ENCODE results near the gene PPP1R13L. TPM values are rescaled to one million over a fixed set of nuclear protein-coding genes. Genes with fewer than 3 reads are reported as not detected.

Gene PPP1R13L
- total RNA-seq, 4 donors from 2014 or later = 13.7 to 20.0 (median 15.6) TPM

GRCh38 chr19:45333609-45334303 is 71.1 kb downstream of the PPP1R13L start:
- no peak for TF ChIP-seq CTCF (IDR thresholded peaks at IDR 0.05)
- ATAC-seq (ENCODE audit: low FRiP score) (no peak), DNase-seq (ENCODE audit: low spot score) (no peak)

GRCh38 chr19:45331411-45331810 is 73.5 kb downstream of the PPP1R13L start:
- ATAC-seq (ENCODE audit: low FRiP score) (no peak), DNase-seq (ENCODE audit: low spot score) (no peak)
- no peak for TF ChIP-seq CTCF (IDR thresholded peaks at IDR 0.05)

Small RNAs within 50 kb of the gene (small RNA-seq; reads per million reads assigned to genes)
- gene MIR6088 = not detected

Other genes starting within 250 kb of the PPP1R13L start
- under 1 TPM in 2 of 4 donors, not detected in 2; 0.19 to 0.72 TPM for gene NKPD1, start 244.1 kb downstream of the PPP1R13L start, total RNA-seq
- 10 to 100 TPM; 20.8 to 30.4 (median 23.8) TPM for gene TRAPPC6A, start 226.8 kb downstream of the PPP1R13L start, total RNA-seq
- gene BLOC1S3, start 226.3 kb downstream of the PPP1R13L start, total RNA-seq = 10 to 100 TPM in 1 of 4 donors, 1 to 10 TPM in 3; 6.4 to 13.1 (median 8.2) TPM
- 1 to 10 TPM; 1.4 to 4.1 (median 2.7) TPM for gene EXOC3L2, start 159.7 kb downstream of the PPP1R13L start, total RNA-seq
- 10 to 100 TPM; 10.6 to 14.8 (median 12.0) TPM for gene MARK4, start 153.8 kb downstream of the PPP1R13L start, total RNA-seq
- gene CKM, start 82.2 kb downstream of the PPP1R13L start, total RNA-seq = not detected
- 1 to 10 TPM in 1 of 4 donors, under 1 TPM in 1, not detected in 2; 0.36 to 2.0 TPM for gene KLC3, start 64.3 kb downstream of the PPP1R13L start, total RNA-seq
- gene ERCC2, start 34.5 kb downstream of the PPP1R13L start, total RNA-seq = 10 to 100 TPM in 1 of 4 donors, 1 to 10 TPM in 3; 7.1 to 11.2 (median 8.4) TPM
- gene POLR1G, start 1.6 kb upstream of the PPP1R13L start, total RNA-seq = 10 to 100 TPM in 1 of 4 donors, 1 to 10 TPM in 3; 5.2 to 29.8 (median 6.3) TPM
- gene ERCC1, start 18.8 kb upstream of the PPP1R13L start, total RNA-seq = 10 to 100 TPM; 63.7 to 93.8 (median 76.5) TPM
- gene FOSB, start 62.9 kb upstream of the PPP1R13L start, total RNA-seq = 100 to 1,000 TPM; 306 to 713 (median 395) TPM
- 1 to 10 TPM; 3.8 to 9.4 (median 7.0) TPM for gene RTN2, start 92.0 kb upstream of the PPP1R13L start, total RNA-seq
- gene PPM1N, start 93.4 kb upstream of the PPP1R13L start, total RNA-seq = 1 to 10 TPM; 1.9 to 3.8 (median 2.9) TPM
- 100 to 1,000 TPM in 1 of 4 donors, 10 to 100 TPM in 3; 47.0 to 132 (median 68.7) TPM for gene VASP, start 102.4 kb upstream of the PPP1R13L start, total RNA-seq
- 10 to 100 TPM in 2 of 4 donors, 1 to 10 TPM in 2; 6.3 to 15.5 (median 11.1) TPM for gene OPA3, start 179.7 kb upstream of the PPP1R13L start, total RNA-seq
- gene GPR4, start 197.1 kb upstream of the PPP1R13L start, total RNA-seq = 10 to 100 TPM in 3 of 4 donors, 1 to 10 TPM in 1; 6.0 to 29.4 (median 12.0) TPM
- gene EML2, start 234.3 kb upstream of the PPP1R13L start, total RNA-seq = 10 to 100 TPM; 18.0 to 22.4 (median 19.9) TPM

Data from omental fat pad (tissue), 4 donors.